Spleen (tissue), 11 donors: ENCODE measurements around the gene DUSP8. TPM values are rescaled to one million over a fixed set of nuclear protein-coding genes. Genes with fewer than 3 reads are reported as not detected.
A peak's percentile ranks its signal among the peaks of the same experiment; 100 is the strongest.

Experiments used
- DNase-seq: peaks from one replicate; pipeline ENCODE4 v3.0.0-alpha.2; 2020
- H3K27ac ChIP-seq, 8 donors: fragments of 200-600 bp; sonication (generic) in 7 of 8; 1 replicate in 4 of 8; 2 replicates in 4 of 8; pipeline versions ENCODE4 v1.5.0 to v1.8.0; 2016 to 2021; ENCODE audit warnings: inconsistent platforms in 4 of 8, mild to moderate bottlenecking in 4 of 8, moderate library complexity in 1 of 8
- H3K27me3 ChIP-seq, 7 donors: fragments of 200-600 bp; sonication (generic) in 6 of 7; replicated peaks in 1 of 7; 1 replicate in 4 of 7; 2 replicates in 3 of 7; pipeline versions ENCODE4 v1.5.0 to v1.8.0; 2016 to 2021; ENCODE audit warnings: inconsistent platforms in 3 of 7, mild to moderate bottlenecking in 1 of 7
- H3K36me3 ChIP-seq, 6 donors: fragments of 200-600 bp; sonication (generic) in 5 of 6; 1 replicate in 4 of 6; 2 replicates in 2 of 6; pipeline versions ENCODE4 v1.5.0 to v1.8.0; 2016 to 2021; ENCODE audit warnings: inconsistent platforms in 2 of 6
- H3K4me1 ChIP-seq, 6 donors: fragments of 200-600 bp; sonication (generic) in 5 of 6; 1 replicate in 3 of 6; 2 replicates in 3 of 6; pipeline versions ENCODE4 v1.5.0 to v1.8.0; 2016 to 2021; ENCODE audit warnings: inconsistent platforms in 3 of 6
- H3K4me3 ChIP-seq, 8 donors: fragments of 200-600 bp; sonication (generic) in 7 of 8; 1 replicate in 4 of 8; 2 replicates in 4 of 8; pipeline versions ENCODE4 v1.5.0 to v1.8.0; 2016 to 2021; ENCODE audit warnings: inconsistent platforms in 4 of 8, mild to moderate bottlenecking in 4 of 8, moderate library complexity in 2 of 8
- H3K9me3 ChIP-seq, 8 donors: fragments of 200-600 bp; sonication (generic) in 7 of 8; 1 replicate in 4 of 8; 2 replicates in 4 of 8; pipeline versions ENCODE4 v1.5.0 to v1.8.0; 2016 to 2021; ENCODE audit warnings: inconsistent platforms in 4 of 8
- CTCF ChIP-seq, 11 experiments: fragments of 200-600 bp in 7 of 11; fragments of 450-650 bp in 4 of 11; sonication (generic) in 4 of 11; IDR thresholded peaks in 8 of 11; conservative IDR thresholded peaks in 3 of 11; 1 replicate in 7 of 11; 2 replicates in 4 of 11; pipeline versions ENCODE4 v1.4.0 to v1.8.0; 2016 to 2021; ENCODE audit warnings: antibody characterized with exemption in 11 of 11, inconsistent platforms in 4 of 11, mild to moderate bottlenecking in 1 of 11
- POLR2A ChIP-seq, 3 donors: fragments of 450-650 bp; IDR thresholded peaks; one replicate each; pipeline ENCODE4 v1.5.1; 2017; ENCODE audit warnings: antibody characterized with exemption in 3 of 3, mild to moderate bottlenecking in 1 of 3
- POLR2AphosphoS5 ChIP-seq, 3 donors: sonication (generic); formaldehyde crosslinking; IDR thresholded peaks; one replicate each; pipeline ENCODE4 v1.5.1; 2017; ENCODE audit warnings: antibody characterized with exemption in 3 of 3
- WGBS, 5 donors: extraction: QIAGEN DNeasy Blood & Tissue Kit in 3 of 5; methylation state at CpG; one replicate each; pipeline versions ENCODE4 v1.1.5 to v1.1.7; 2013 to 2018; 5-methylcytosine and 5-hydroxymethylcytosine counted together
- intact Hi-C: fragments of 100-400 bp; cut with DNase I; formaldehyde crosslinking; loops from one replicate; pipeline ENCODE4 v1.15.0; 2023; ENCODE audit warnings: low total_unique reads
- polyA plus RNA-seq, 3 donors: library from polyadenylated mRNA; stranded (reverse); fragments of 200-250 nt; gene quantifications; one replicate each; pipeline ENCODE4 v1.2.1, GENCODE V29; 2013
- total RNA-seq, 7 donors: library from RNA; depleted of rRNA in 3 of 7; stranded (reverse); fragments of >200 nt in 3 of 7; fragmentation: NEBNext Ultra II Directional in 4 of 7; extraction: Animal tissue kit (Norgen Biotek cat#: 25700) in 4 of 7; gene quantifications; one replicate each; pipeline versions ENCODE4 v1.1.0 to v1.2.1, GENCODE V29; 2016 to 2021
- donor health status: healthy with polysubstance abuse.
- donor health status: DM: no; HTN: no; CAD: no; lungs with moderate emphysema.
- donor health status: DM: no; HTN: no; CAD: no.
- donor health status: Bipolar disorder and iron deficiency.
- donor health status: healthy.
- donor health status: DM: no; HTN: no; CAD: no.
- donor health status: DM: yes; HTN: yes; CAD: no.

DUSP8 gene
- total and polyA plus RNA-seq, 10 donors: 0.38 to 18.4 (median 2.6) TPM

DNA sequence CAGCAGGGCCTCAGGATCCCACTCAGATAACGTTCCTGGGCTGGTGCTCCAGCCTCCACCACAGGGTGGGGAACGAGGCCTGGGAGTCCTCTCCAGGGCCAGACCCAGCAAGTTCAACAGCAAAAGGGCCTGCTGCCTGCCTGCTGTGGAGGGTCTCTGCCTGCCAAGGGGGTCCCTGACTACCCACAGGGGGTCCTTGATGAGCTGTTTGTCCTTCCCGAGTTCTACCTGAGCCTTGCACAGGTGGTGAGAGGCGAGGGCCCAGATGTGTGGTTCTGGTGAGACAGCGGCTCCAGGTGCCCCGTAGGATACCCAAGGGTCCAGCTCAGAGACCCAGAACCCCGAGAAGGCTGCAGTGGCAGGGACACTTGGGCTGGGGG, 4.4 kb downstream of the DUSP8 start:
- peaks cover 0 to 17% (median 0%) of the 10 kb centered on the region in 6 donors for H3K36me3 ChIP-seq
- TF ChIP-seq POLR2A (IDR thresholded peaks at IDR 0.05) (no peak), CTCF (IDR thresholded peaks at IDR 0.05 in 8 of 11, conservative IDR thresholded peaks at IDR 0.05 in 3 of 11) (no peak), POLR2AphosphoS5 (IDR thresholded peaks at IDR 0.05) (no peak)
- H3K9me3 ChIP-seq: no peaks in the 10 kb centered on the region
- WGBS, 5 donors: 73 to 85% (median 77%) methylated on average over 6 to 7 of the region's 7 CpGs; no CpG with 5 or more reads in 1 of the 5 donors
- H3K4me3 ChIP-seq: no peak overlapping the region
- intact Hi-C loops: no loop called here
- H3K27ac ChIP-seq: no peak overlapping the region
- DNase-seq: peak; percentile 71
- peaks cover 0 to 74% (median 17%) of the 10 kb centered on the region in 7 donors for H3K27me3 ChIP-seq
- peaks cover 4 to 79% (median 34%) of the 10 kb centered on the region in 6 donors for H3K4me1 ChIP-seq

- Histone ChIP-seq H3K4me1 (peaks cover 4 to 74% (median 30%) of the 10 kb centered on the region in 6 donors), H3K27me3 (peaks cover 0 to 69% (median 12%) of the 10 kb centered on the region in 7 donors), H3K4me3 (no peak overlapping the region), H3K9me3 (no peaks in the 10 kb centered on the region), H3K27ac (no peak overlapping the region), H3K36me3 (peaks cover 0 to 19% (median 0%) of the 10 kb centered on the region in 6 donors)
- no peak for TF ChIP-seq POLR2AphosphoS5 (IDR thresholded peaks at IDR 0.05)
- no peak for TF ChIP-seq CTCF (IDR thresholded peaks at IDR 0.05 in 8 of 11, conservative IDR thresholded peaks at IDR 0.05 in 3 of 11)
- TF ChIP-seq POLR2A (IDR thresholded peaks at IDR 0.05): no peak
- peak; percentile 74 for DNase-seq
- intact Hi-C loops: no loop called here
- 65 to 79% (median 75%) methylated on average over 12 to 13 of the region's 13 CpGs for WGBS, 5 donors
These were observed 4.9 kb downstream of the DUSP8 start for GRCh38 chr11:1567052-1567720.

GRCh38 chr11:1566381-1567051, 5.6 kb downstream of the DUSP8 start:
- Histone ChIP-seq H3K4me1 (peaks cover 4 to 74% (median 30%) of the 10 kb centered on the region in 6 donors), H3K4me3 (no peak overlapping the region), H3K36me3 (peaks cover 0 to 25% (median 0%) of the 10 kb centered on the region in 6 donors), H3K9me3 (no peaks in the 10 kb centered on the region), H3K27ac (no peak overlapping the region), H3K27me3 (peaks cover 0 to 66% (median 12%) of the 10 kb centered on the region in 7 donors)
- TF ChIP-seq POLR2A (IDR thresholded peaks at IDR 0.05) (no peak), CTCF (IDR thresholded peaks at IDR 0.05 in 8 of 11, conservative IDR thresholded peaks at IDR 0.05 in 3 of 11) (no peak), POLR2AphosphoS5 (IDR thresholded peaks at IDR 0.05) (no peak)
- intact Hi-C loops: no loop called here
- 66 to 87% (median 76%) methylated on average over 11 to 20 of the region's 20 CpGs for WGBS, 5 donors
- DNase-seq: peak; percentile 74

GRCh38 chr11:1565904-1566247, 6.2 kb downstream of the DUSP8 start:
- Histone ChIP-seq H3K36me3 (peaks cover 0 to 31% (median 0%) of the 10 kb centered on the region in 6 donors), H3K4me3 (no peak overlapping the region), H3K27me3 (peaks cover 0 to 63% (median 6%) of the 10 kb centered on the region in 7 donors), H3K27ac (no peak overlapping the region), H3K9me3 (no peaks in the 10 kb centered on the region), H3K4me1 (peaks cover 4 to 67% (median 24%) of the 10 kb centered on the region in 6 donors)
- 73 to 100% (median 85%) methylated on average over 1 to 5 of the region's 5 CpGs for WGBS, 5 donors
- TF ChIP-seq POLR2A (IDR thresholded peaks at IDR 0.05) (no peak), POLR2AphosphoS5 (IDR thresholded peaks at IDR 0.05) (no peak), CTCF (IDR thresholded peaks at IDR 0.05 in 8 of 11, conservative IDR thresholded peaks at IDR 0.05 in 3 of 11) (no peak)
- peak; percentile 74 for DNase-seq
- intact Hi-C loops: no loop called here
